ENCODE measurements around the gene HMCES.

Gene HMCES

DNA sequence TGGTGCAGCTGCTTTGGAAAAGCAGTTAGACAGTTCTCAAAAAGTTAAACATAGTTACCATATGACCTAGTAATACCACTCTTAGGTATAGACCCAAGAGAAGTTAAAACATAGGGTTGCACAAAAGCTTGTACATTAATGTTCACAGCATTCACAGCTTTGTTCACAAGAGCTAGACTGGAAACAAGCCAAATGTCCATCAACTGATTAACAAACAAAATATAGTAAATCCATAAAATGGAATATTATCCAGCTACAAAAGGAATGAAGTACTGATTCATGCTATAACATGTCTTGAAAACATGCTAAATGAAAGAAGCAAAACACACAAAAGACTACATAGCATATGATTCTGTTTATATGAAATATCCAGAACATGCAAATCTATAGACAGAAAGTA, 32.0 kb upstream of the HMCES start:
- TF ChIP-seq, protein P1, sequence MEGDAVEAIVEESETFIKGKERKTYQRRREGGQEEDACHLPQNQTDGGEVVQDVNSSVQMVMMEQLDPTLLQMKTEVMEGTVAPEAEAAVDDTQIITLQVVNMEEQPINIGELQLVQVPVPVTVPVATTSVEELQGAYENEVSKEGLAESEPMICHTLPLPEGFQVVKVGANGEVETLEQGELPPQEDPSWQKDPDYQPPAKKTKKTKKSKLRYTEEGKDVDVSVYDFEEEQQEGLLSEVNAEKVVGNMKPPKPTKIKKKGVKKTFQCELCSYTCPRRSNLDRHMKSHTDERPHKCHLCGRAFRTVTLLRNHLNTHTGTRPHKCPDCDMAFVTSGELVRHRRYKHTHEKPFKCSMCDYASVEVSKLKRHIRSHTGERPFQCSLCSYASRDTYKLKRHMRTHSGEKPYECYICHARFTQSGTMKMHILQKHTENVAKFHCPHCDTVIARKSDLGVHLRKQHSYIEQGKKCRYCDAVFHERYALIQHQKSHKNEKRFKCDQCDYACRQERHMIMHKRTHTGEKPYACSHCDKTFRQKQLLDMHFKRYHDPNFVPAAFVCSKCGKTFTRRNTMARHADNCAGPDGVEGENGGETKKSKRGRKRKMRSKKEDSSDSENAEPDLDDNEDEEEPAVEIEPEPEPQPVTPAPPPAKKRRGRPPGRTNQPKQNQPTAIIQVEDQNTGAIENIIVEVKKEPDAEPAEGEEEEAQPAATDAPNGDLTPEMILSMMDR (conservative IDR thresholded peaks at IDR 0.05; ENCODE audit: control insufficient read depth, insufficient read depth, low read depth, low read length), result no peak
- no peak for DNase-seq (ENCODE audit: low read depth)
- H3K4me3 ChIP-seq (ENCODE audit: control insufficient read depth, low read depth, low read length), result no peak overlapping the region

DNA sequence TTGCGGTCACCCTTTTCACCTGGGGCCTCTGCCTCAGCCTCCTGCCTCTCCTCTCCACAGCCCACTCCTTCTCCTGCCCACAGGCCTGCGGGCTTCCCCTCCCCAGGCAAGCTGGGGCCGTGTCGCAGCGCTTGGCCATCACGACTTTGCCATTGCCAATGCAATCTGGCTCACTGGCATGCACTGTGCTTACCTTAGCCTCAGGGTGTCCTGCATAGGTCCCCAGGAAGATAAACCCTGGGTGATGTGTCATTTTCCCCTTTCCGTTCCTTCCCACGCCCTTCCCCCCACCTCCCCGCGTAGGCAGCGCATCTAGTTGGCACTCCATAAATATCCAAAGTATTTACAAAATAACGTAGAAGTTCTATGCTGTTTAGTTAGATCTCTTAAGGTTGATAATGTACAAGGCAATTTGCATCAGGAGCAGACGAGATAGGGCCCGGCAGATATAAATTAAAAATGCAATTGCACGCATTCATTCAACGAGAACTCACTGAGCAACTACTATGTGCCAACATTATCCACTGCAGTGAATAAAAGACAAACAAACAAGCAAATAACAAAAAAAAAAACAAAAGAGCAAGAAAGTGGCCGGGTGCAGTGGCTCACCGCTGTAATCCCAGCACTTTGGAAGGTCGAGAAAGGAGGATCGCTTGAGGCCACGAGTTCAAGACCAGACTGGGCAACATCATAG, 30.2 kb upstream of the HMCES start:
- no peak for DNase-seq (ENCODE audit: low read depth)
- H3K4me3 ChIP-seq (ENCODE audit: control insufficient read depth, low read depth, low read length), result peak overlapping the region; percentile 97
- TF ChIP-seq, protein P1 (conservative IDR thresholded peaks at IDR 0.05; ENCODE audit: control insufficient read depth, insufficient read depth, low read depth, low read length), result no peak

DNA sequence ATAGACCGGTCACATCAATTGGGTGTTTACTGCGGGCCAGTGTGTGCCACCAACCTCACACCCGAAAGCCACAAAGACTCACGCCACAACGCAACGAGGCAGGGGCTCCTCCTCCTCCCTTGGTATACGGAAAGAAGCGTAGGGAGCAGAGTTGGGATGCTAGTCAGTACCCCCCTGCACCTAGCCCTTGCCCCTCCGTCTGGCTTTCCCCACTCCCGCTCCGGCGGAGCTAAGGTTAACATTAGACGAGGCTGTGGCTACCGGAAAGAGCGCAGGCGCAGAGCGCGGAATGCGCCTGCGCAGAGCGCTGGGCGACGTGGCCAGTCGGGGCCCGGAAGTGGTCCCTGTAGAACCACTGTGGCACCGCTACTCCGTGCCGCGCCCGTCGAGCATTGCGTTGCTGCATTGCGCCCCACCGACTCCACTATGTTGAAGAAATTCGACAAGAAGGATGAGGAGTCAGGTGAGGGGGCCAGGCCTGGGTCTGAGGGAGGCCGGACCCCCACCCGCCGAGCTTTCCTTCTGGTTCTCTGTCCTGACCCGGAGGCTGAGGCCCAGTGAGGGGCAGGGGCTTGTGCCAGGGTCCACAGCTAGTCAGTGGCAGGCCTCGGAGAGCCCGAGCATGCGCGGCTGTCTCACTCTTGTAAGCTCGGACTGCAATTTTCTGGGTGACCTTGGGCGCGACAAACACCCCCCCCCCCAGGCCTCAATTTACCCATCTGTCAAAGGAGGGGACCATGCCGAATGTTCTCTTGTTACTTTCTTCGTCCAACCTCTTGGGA, 29.2 kb upstream of the HMCES start, which contains the start of gene COPG1:
Gene COPG1 (plus strand): TSS at position 323 of the 782 bp plus-strand sequence. CDS start 104 bp downstream, at position 427.
- peak within 1 kb of the TSS; percentile 97 for H3K4me3 ChIP-seq (ENCODE audit: control insufficient read depth, low read depth, low read length)
- TF ChIP-seq, protein P1 (conservative IDR thresholded peaks at IDR 0.05; ENCODE audit: control insufficient read depth, insufficient read depth, low read depth, low read length), result no peak
- DNase-seq (ENCODE audit: low read depth), result peak; percentile 86

DNA sequence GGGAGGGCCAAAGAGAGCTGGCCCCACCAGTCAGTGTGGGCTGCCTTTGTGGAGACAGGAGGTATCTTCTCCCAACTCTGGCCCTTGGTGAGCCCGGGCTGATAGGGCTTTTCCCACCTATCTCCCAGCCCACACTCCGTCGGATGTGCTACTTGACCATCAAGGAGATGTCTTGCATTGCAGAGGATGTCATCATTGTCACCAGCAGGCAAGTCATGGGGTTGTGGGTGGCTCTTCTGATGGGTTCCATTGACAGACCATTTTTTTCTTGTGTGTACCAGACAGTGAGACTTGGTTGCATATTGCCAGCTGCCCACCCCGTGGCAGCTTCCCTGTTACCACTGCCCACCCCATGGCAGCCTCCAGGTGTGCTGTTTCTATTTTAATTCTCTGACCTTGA, 25.9 kb upstream of the HMCES start:
- no peak overlapping the region for H3K4me3 ChIP-seq (ENCODE audit: control insufficient read depth, low read depth, low read length)
- TF ChIP-seq, protein P1 (conservative IDR thresholded peaks at IDR 0.05; ENCODE audit: control insufficient read depth, insufficient read depth, low read depth, low read length), result no peak
- DNase-seq (ENCODE audit: low read depth), result no peak

DNA sequence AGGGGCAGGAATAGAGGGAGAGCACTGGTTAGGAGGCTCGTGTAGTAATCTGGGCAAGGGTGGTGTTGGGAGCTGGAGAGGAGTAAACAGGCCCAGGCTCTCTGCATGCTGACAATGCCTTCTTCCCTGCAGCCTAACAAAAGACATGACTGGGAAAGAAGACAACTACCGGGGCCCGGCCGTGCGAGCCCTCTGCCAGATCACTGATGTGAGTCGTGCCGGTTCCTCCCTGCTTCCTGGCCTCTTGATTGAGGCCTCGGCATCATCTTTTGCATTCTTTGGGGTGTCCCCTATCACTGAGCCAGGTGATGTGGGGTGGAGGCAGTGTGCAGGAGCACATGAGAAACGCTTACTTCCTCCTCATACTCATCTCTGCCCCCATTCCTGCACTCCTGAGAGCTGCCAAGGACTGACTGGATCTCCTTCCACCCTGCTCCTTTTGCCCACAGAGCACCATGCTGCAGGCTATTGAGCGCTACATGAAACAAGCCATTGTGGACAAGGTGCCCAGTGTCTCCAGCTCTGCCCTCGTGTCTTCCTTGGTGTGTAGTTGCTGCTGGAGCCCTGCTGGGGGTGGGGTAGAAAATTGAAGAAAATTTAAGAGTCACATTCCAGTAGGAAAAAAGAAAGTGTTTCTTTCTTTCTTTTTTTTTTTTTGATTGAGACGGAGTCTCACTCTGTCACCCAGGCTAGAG, 24.0 kb upstream of the HMCES start:
- TF ChIP-seq, protein P1 (conservative IDR thresholded peaks at IDR 0.05; ENCODE audit: control insufficient read depth, insufficient read depth, low read depth, low read length), result no peak
- DNase-seq (ENCODE audit: low read depth), result no peak
- H3K4me3 ChIP-seq (ENCODE audit: control insufficient read depth, low read depth, low read length), result no peak overlapping the region

DNA sequence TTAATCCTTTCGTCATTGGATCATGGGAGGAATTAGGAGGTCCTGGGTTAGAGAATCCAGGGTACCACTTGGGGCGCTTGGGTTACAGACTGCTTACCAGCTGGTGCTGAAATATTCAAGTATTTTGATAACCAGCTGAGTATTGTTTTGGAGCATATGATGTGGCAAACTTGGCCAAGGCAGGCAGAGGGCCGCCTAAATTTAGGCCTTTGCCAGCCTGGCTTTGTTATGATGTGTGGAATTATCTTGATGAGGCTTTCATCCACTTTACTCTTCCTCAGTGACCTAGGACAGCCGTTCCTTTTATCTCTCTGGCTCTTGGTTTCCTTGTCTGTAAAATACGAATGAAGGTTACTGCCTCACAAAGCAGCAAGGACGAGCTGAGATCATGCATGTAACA, 22.4 kb upstream of the HMCES start:
- H3K4me3 ChIP-seq (ENCODE audit: control insufficient read depth, low read depth, low read length), result no peak overlapping the region
- TF ChIP-seq, protein P1 (conservative IDR thresholded peaks at IDR 0.05; ENCODE audit: control insufficient read depth, insufficient read depth, low read depth, low read length), result no peak
- no peak for DNase-seq (ENCODE audit: low read depth)
